GM18505 (cell line): Measurements from ENCODE around the gene ZBTB39.
"Not testable (repeated sequence)": the region's sequence is repeated elsewhere in the genome, so short reads cannot be mapped to it uniquely, and the experiment has no call there.

Experiments
- ATAC-seq: cut with Tn5 transposase; IDR thresholded peaks from one replicate; pipeline ENCODE4 v1.9.1; 2021; ENCODE audit not compliant: unreplicated experiment
- POLR2A ChIP-seq: IDR thresholded peaks from 4 replicates; pipeline ENCODE4 v1.6.1; 2011; ENCODE audit warnings: borderline replicate concordance; ENCODE audit not compliant: insufficient read depth, insufficient read length; ENCODE audit errors: extremely low read depth

ZBTB39 gene

DNA sequence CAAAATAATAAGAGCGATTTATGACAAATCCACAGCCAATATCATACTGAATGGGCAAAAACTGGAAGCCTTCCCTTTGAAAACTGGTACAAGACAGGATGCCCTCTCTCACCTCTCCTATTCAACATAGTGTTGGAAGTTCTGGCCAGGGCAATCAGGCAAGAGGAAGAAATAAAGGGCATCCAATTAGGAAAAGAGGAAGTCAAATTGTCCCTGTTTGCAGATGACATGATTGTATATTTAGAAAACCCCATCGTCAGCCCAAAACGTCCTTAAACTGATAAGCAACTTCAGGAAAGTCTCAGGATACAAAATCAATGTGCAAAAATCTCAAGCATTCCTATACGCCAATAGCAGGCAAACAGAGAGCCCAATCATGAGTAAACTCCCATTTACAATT, 44.1 kb downstream of the ZBTB39 start:
- not testable (repeated sequence) for ATAC-seq

DNA sequence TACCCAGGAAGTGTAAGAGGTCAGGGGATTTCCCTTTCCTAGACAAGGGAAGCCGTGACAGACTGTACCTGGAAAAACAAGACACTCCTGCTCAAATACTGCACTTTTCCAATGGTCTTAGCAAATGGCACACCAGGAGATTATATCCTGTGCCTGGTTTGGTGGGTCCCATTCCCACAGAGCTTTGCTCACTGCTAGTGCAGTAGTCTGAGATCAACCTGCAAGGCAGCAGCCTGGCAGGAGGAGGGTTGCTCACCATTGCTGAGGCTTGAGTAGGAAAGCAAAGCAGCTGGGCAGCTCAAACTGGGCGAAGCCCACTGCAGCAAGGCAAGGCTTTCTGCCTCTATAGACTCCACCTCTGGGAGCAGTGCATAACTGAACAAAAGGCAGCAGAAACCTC, 47.9 kb downstream of the ZBTB39 start:
- ATAC-seq, result no peak
- TF ChIP-seq POLR2A, result no peak

DNA sequence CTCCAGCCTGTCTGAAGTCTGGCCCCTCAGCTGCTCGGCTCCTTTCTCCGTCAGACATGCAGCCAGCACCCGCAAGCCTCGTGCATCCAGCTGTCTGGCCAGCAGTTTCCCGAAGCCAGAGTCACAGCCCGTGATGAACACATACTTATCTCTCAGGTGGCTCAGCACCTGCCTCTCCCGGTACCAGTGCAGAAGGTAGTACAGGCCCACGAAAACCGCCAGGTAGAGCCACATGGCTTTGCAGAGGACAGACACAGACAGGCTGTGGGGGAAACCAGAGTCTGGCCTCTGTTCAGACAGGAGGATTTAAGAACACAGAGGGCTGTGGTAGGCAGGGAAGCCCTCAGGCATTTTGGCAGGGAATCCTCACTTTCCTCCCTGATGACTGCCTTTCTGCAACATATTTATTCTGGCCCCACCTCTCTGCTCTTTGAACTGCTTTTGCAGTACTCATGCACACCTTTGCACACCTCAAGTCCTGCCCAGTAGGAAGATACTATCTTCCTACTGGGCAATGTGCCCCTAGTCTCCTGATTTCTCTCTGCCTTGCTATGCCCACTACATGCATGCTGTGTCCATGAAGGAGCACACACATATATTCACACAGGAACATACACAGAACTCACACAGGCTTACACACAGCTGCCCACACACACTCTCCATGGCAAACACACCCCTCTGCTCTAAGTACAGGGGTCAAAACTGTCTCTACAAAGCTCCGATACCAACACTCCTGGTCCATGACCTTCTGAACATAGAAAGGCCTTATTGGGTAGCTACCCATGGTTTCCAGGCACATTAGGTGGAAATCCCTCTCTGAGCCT, 48.9 kb downstream of the ZBTB39 start, which contains the start of gene RDH16:
TSS of gene RDH16 (minus strand) at position 380 of the 824 bp plus-strand sequence. CDS start at position 234, 146 bp downstream.
- ATAC-seq, result no peak
- TF ChIP-seq POLR2A, result no peak

DNA sequence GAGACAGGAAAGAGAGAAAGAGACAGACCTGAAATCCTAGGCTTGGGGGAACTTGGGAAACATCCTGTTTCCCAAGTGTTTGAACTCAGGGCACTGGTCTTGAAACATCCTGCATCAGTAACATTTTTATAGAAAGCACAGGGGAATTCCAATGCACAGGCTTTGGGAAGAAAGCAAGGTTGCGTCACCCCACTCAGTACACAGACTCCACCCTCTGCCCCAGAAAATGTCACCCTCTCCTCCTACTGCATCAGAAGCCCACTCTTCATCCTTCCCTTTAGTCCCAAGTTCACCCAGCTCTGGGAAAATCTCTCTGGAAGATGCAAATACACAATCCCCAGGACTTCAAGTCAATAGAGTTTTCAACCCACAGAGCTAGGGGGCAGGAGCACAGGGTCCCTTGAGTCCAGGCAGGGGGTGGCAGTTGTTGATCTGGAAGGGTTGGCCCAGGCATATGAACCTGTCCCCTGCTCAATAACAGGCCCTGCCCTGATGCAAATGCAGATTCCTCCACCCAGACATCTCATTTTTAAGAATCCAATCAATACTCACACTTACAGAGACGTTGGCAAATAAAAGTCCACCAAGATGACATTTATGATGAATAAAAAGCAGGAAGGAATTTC, 50.6 kb downstream of the ZBTB39 start:
- TF ChIP-seq POLR2A, result no peak

DNA sequence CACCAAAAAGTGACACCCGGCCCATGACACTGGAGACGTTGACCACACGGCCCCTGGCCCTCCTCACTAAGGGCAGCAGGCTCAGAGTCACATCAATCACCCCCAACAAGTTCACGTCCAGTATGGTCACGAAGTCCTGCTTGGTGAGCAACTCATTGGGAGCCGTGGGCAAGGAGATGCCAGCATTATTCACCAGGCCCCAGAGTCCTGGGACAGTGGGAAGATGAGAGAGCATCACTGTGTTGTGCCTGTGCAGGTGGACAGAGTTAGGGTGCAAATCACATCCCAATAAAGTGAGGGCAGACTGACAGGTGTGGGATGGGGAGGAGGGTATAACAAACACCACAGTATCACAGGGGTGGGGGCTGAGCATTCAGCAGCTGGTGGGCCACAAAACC, 51.4 kb downstream of the ZBTB39 start:
- no peak for ATAC-seq
- TF ChIP-seq POLR2A, result no peak

More for the DNA sequence above, 50.6 kb downstream of the ZBTB39 start:
- no peak for ATAC-seq

DNA sequence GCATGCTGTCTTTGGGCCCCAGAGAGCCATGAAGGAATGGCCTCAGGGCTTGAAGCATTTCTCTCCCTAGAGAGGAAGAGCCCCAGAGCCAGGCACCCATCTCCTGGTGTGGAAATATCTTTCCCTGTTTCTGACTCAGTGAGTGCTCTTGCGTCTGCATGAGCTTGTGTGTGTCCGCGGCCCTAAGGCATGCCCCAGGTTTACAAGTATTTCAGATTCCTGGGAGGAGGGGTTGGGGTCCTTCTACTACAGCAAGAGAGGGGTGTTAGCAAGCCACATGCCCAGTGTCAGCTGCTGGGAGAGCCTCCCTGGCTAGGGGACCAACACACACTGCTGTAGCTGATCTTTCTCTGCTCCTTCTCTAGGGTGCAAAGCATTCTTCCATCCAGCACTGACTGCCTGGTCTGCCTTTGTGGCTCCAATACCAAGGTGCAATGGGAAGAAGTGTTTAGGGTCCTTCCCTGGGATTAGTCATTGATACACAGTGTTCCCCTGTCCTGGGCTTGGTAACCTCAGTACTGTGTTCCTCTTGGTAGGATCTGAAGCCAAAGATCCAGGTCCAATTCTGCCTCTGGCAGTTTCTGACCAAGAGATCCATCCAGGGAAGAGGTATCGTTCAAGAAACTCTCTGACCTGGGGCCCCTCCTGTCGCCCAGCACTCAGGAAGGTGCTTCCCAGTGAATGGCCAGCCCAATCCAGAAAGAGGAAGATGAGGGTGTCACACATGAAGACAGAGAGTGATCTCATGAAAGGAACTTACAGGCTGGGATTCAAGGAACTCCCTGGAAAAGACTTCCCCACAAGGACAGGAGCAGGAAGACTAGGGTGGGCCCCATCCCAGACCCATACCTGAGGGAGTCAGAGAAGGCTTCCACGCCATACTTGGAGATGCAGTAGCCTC, 52.0 kb downstream of the ZBTB39 start:
- ATAC-seq, result no peak
- no peak for TF ChIP-seq POLR2A

DNA sequence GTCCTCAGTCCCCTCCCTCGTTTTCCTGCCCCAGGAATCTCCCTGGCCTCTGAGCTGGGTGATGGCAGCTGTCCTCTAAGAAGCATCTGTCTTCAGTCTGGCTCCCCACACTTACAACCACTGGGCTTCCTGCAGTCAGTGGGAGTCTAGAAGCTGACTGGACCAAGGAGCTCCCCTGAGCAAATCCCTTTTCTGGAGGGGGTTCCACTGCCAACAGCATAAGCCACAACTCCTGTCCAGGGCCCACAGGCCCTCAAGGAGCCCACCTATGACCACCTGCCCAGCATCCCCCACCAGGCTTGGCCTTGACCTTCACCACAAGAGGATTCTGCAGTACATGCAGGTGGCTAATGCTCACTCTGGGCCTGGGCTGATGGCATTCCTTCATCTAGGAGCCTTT, 53.0 kb downstream of the ZBTB39 start:
- ATAC-seq, result no peak
- no peak for TF ChIP-seq POLR2A

DNA sequence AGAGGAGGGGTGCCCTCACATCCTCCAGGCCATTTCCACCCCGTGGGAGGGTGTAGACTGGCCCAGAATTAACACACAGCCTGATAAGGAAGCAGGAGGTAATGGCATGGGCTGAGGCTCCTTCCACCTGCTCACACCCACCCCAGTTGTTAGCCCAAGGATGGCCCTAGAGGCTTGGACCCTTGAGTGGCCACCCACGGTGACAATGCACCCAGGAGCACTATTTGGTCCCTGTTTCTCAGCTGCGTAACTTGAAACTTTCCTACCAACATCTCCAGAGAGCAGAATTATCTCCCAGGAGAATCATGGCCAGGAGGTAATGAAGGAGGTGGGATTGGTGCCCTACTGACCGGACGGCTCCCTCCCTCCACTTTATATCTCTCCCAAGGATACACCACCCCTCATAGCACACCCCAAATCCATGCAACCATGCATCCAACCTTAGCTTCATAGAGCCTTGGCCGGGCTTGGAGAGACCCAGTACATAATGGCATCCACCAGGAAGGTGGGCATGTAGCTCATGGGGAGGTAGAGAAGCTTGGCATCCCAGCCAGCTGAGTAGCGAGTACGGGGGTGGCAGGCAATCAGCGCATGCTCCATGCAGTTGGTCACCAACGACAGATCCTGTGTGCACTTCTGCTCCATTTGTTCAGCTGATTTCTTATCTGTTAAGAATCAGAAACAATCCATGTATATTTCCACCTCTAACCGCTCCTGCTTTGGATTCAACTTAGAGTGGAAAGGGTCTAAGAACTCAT, 54.6 kb downstream of the ZBTB39 start:
- ATAC-seq, result no peak
- no peak for TF ChIP-seq POLR2A

DNA sequence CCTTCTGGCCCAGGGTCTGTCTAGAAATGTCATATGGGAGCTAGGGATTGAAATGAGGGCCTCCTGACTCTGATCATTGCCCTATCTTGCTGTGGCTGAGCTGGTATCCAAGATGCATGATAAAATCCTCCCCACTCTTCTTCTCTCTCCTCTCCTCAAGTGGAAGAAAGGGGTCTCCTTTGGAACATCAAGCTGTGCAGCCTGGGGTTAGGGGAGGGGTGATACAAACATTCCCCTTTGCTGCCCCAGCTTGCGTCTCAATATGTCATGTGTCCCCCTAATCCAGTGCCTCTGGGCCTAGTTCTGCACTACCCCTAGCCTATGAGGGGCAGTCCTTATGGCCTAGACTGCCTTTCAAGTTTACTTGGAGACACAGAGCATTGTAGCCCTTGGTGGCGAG, 57.5 kb downstream of the ZBTB39 start:
- ATAC-seq, result no peak
- no peak for TF ChIP-seq POLR2A
